ENCODE measurements around the gene MEGF6. TPM values are rescaled to one million over a fixed set of nuclear protein-coding genes. Genes with fewer than 3 reads are reported as not detected.

Gene MEGF6
- polyA plus RNA-seq, 1 donor (not counting 4 experiments of a cell fraction or from before 2014, with no cell fraction given): 0.24 TPM

GRCh38 chr1:3535732-3536131 lies 75.6 kb downstream of the MEGF6 start:
- Histone ChIP-seq H3K4me2 (ENCODE audit: control insufficient read depth, extremely low read depth, insufficient read depth, low read depth, low read length) (no peak overlapping the region), H3K79me2 (ENCODE audit: control insufficient read depth, insufficient read depth, low read length) (no peaks in the 10 kb centered on the region), H3K27ac (ENCODE audit: control insufficient read depth, insufficient read depth, low read length) (no peak overlapping the region), H3K9me1 (ENCODE audit: control insufficient read depth, extremely low read depth, insufficient read depth, low read length) (no peaks in the 10 kb centered on the region), H3K4me3 (ENCODE audit: control insufficient read depth in 2 of 3, extremely low read depth in 1 of 3, insufficient read depth in 2 of 3, low read depth in 1 of 3, low read length in 3 of 3) (no peak overlapping the region), H3K27me3 (ENCODE audit: control insufficient read depth, extremely low read depth, insufficient read depth, low read length) (no peaks in the 10 kb centered on the region), H3K4me1 (ENCODE audit: control insufficient read depth, extremely low read depth, insufficient read depth, low read length) (peaks cover 14% of the 10 kb centered on the region), H3K9ac (ENCODE audit: control insufficient read depth, extremely low read depth, insufficient read depth, low read length) (no peak overlapping the region), H4K20me1 (ENCODE audit: control insufficient read depth, extremely low read depth, insufficient read depth, low read length) (no peaks in the 10 kb centered on the region), H2AFZ (ENCODE audit: control insufficient read depth, low read length) (no peak overlapping the region), H3K36me3 (ENCODE audit: control insufficient read depth in 2 of 2, extremely low read depth in 1 of 2, insufficient read depth in 2 of 2, low read length in 2 of 2) (no peaks in the 10 kb centered on the region), H3K9me3 (ENCODE audit: control insufficient read depth, low read depth, low read length) (no peaks in the 10 kb centered on the region)
- FAIRE-seq (no peak), DNase-seq (ENCODE audit: low read depth, low spot score) (no peak)
- TF ChIP-seq EZH2 (IDR thresholded peaks at IDR 0.05; ENCODE audit: low read length) (no peak), CTCF (optimal IDR thresholded peaks at IDR 0.05 in 1 of 3, IDR thresholded peaks at IDR 0.05 in 1 of 3, conservative IDR thresholded peaks at IDR 0.05 in 1 of 3; ENCODE audit: extremely low read depth in 1 of 3, insufficient read depth in 2 of 3, low read length in 3 of 3) (no peak)
- dilution Hi-C loops (cut with MboI; ENCODE audit: extremely low pct_ligation_motif_present, low sequenced_read_pairs): loop anchor here (25.0 kb wide), 1 partner anchor 102 kb away; the partner anchor contains the start of gene TPRG1L

GRCh38 chr1:3534803-3535637 lies 76.3 kb downstream of the MEGF6 start:
- Histone ChIP-seq H3K9me3 (ENCODE audit: control insufficient read depth, low read depth, low read length) (no peaks in the 10 kb centered on the region), H3K4me1 (ENCODE audit: control insufficient read depth, extremely low read depth, insufficient read depth, low read length) (peaks cover 18% of the 10 kb centered on the region), H4K20me1 (ENCODE audit: control insufficient read depth, extremely low read depth, insufficient read depth, low read length) (no peaks in the 10 kb centered on the region), H3K79me2 (ENCODE audit: control insufficient read depth, insufficient read depth, low read length) (no peaks in the 10 kb centered on the region), H3K9me1 (ENCODE audit: control insufficient read depth, extremely low read depth, insufficient read depth, low read length) (no peaks in the 10 kb centered on the region), H2AFZ (ENCODE audit: control insufficient read depth, low read length) (no peak overlapping the region), H3K4me3 (ENCODE audit: control insufficient read depth in 2 of 3, extremely low read depth in 1 of 3, insufficient read depth in 2 of 3, low read depth in 1 of 3, low read length in 3 of 3) (no peak overlapping the region), H3K36me3 (ENCODE audit: control insufficient read depth in 2 of 2, extremely low read depth in 1 of 2, insufficient read depth in 2 of 2, low read length in 2 of 2) (no peaks in the 10 kb centered on the region), H3K4me2 (ENCODE audit: control insufficient read depth, extremely low read depth, insufficient read depth, low read depth, low read length) (no peak overlapping the region), H3K27me3 (ENCODE audit: control insufficient read depth, extremely low read depth, insufficient read depth, low read length) (no peaks in the 10 kb centered on the region), H3K27ac (ENCODE audit: control insufficient read depth, insufficient read depth, low read length) (no peak overlapping the region), H3K9ac (ENCODE audit: control insufficient read depth, extremely low read depth, insufficient read depth, low read length) (no peak overlapping the region)
- dilution Hi-C loops (cut with MboI; ENCODE audit: extremely low pct_ligation_motif_present, low sequenced_read_pairs): loop anchor here (25.0 kb wide), 1 partner anchor 102 kb away; the partner anchor contains the start of gene TPRG1L
- DNase-seq (ENCODE audit: low read depth, low spot score) (no peak), FAIRE-seq (no peak)
- no peak for TF ChIP-seq CTCF (optimal IDR thresholded peaks at IDR 0.05 in 1 of 3, IDR thresholded peaks at IDR 0.05 in 1 of 3, conservative IDR thresholded peaks at IDR 0.05 in 1 of 3; ENCODE audit: extremely low read depth in 1 of 3, insufficient read depth in 2 of 3, low read length in 3 of 3)
- TF ChIP-seq EZH2 (IDR thresholded peaks at IDR 0.05; ENCODE audit: low read length): no peak
